K562 (cell line): ENCODE data around the gene SCN8A. TPM values are rescaled to one million over a fixed set of nuclear protein-coding genes. Genes with fewer than 3 reads are reported as not detected.

ENCODE experiments used
- ATAC-seq: fragments of 200-7000 bp; cut with Tn5 transposase; 3 replicates; pipeline ENCODE4 v1.9.1; 2020; ENCODE audit warnings: moderate library complexity
- BruUV-seq: library from RNA; stranded (reverse); fragments of 400-500 nt; replicated peaks from 2 replicates; lab custom pipeline; 2021; lab: Mats Ljungman, UMichigan
- CTCF ChIA-PET: fragments of 300-600 bp; formaldehyde crosslinking; extraction: SDS; loops from one replicate; lab custom pipeline; 2021; ENCODE audit warnings: low intra/inter-chr PET ratio; lab: Yijun Ruan, JAX
- POLR2A ChIA-PET: fragments of 300-600, 350-650 bp; sonication (Branson Sonifier 250); formaldehyde crosslinking; extraction: SDS; loops from one replicate; lab custom pipeline; 2021; ENCODE audit warnings: antibody characterized with exemption, inconsistent platforms; lab: Yijun Ruan, JAX
- DNase-seq, 4 experiments: peaks; one replicate each; pipeline versions ENCODE4 v3.0.0 to v3.0.0-alpha.2; 2011 to 2018; ENCODE audit warnings: low spot score in 3 of 4, mixed read lengths in 3 of 4; ENCODE audit errors: extremely low read depth in 1 of 4
- FAIRE-seq: peaks from 2 replicates; lab custom pipeline; 2011; peaks lifted over from hg19 to GRCh38; lab: Jason Lieb, UNC
- H2AFZ ChIP-seq: 2 replicates; pipeline ENCODE4 v1.6.0; 2011; ENCODE audit warnings: low read depth, low read length, control low read depth, inconsistent platforms
- H3K27ac ChIP-seq: fragments of 200-600 bp; 3 replicates; pipeline ENCODE4 v1.8.0; 2011; ENCODE audit warnings: low read depth, mild to moderate bottlenecking, control low read depth, inconsistent platforms, low read length, moderate library complexity, mixed read lengths; ENCODE audit errors: extremely low read depth
- H3K27me3 ChIP-seq, 2 experiments: fragments of 300-600 bp in 1 of 2; 2 replicates in 1 of 2; 3 replicates in 1 of 2; pipeline versions ENCODE4 v1.6.0 to v1.8.0; 2011; ENCODE audit warnings: inconsistent platforms in 2 of 2, low read length in 2 of 2, mild to moderate bottlenecking in 1 of 2, mixed read lengths in 1 of 2, moderate library complexity in 1 of 2; ENCODE audit not compliant: control insufficient read depth in 2 of 2, insufficient read depth in 2 of 2
- H3K36me3 ChIP-seq: fragments of 300-600 bp; 3 replicates; pipeline ENCODE4 v1.8.0; 2011; ENCODE audit warnings: mild to moderate bottlenecking, low read length, inconsistent platforms; ENCODE audit not compliant: control insufficient read depth, insufficient read depth
- H3K4me1 ChIP-seq, 2 experiments: fragments of 200-600 bp in 1 of 2; replicated peaks in 1 of 2; 2 replicates in 1 of 2; 3 replicates in 1 of 2; pipeline versions ENCODE4 v1.5.1 to v1.8.0; 2011; ENCODE audit warnings: inconsistent platforms in 2 of 2, low read length in 2 of 2, mild to moderate bottlenecking in 1 of 2, mixed read lengths in 1 of 2, moderate library complexity in 1 of 2; ENCODE audit not compliant: control insufficient read depth in 2 of 2, insufficient read depth in 2 of 2
- H3K4me2 ChIP-seq: 2 replicates; pipeline ENCODE4 v1.6.1; 2011; ENCODE audit warnings: low read length, control low read depth, inconsistent platforms, mixed read lengths; ENCODE audit not compliant: insufficient read depth
- H3K4me3 ChIP-seq: fragments of 200-600 bp; sonication (generic), shearing (Covaris generic); 2 replicates; pipeline ENCODE4 v1.5.1; 2016; ENCODE audit warnings: control low read depth, inconsistent platforms
- H3K79me2 ChIP-seq: fragments of 200-600 bp; 3 replicates; pipeline ENCODE4 v1.8.0; 2011; ENCODE audit warnings: low read length, inconsistent platforms; ENCODE audit not compliant: control insufficient read depth, insufficient read depth
- H3K9ac ChIP-seq, 2 experiments: 2 replicates each; pipeline versions ENCODE4 v1.6.0 to v1.6.1; 2011; ENCODE audit warnings: low read depth in 2 of 2, low read length in 2 of 2, control low read depth in 1 of 2, inconsistent platforms in 1 of 2, mild to moderate bottlenecking in 1 of 2, mixed read lengths in 1 of 2; ENCODE audit not compliant: insufficient read depth in 1 of 2
- H3K9me1 ChIP-seq: one replicate; pipeline ENCODE4 v1.6.0; 2011; ENCODE audit warnings: inconsistent platforms, mild to moderate bottlenecking, low read length, moderate library complexity; ENCODE audit not compliant: control insufficient read depth, insufficient read depth
- H3K9me3 ChIP-seq: replicated peaks from 2 replicates; pipeline ENCODE4 v1.5.1; 2011; ENCODE audit warnings: low read depth, low read length, inconsistent platforms; ENCODE audit not compliant: control insufficient read depth, insufficient read depth
- H4K20me1 ChIP-seq: replicated peaks from 2 replicates; pipeline ENCODE4 v1.6.1; 2011; ENCODE audit warnings: low read length, inconsistent platforms, mixed read lengths; ENCODE audit not compliant: control insufficient read depth, insufficient read depth
- CBX1 ChIP-seq: sonication (generic); IDR thresholded peaks from 2 replicates; pipeline ENCODE4 v1.6.1; 2016; ENCODE audit warnings: antibody characterized with exemption, low read depth, mild to moderate bottlenecking
- CHCHD3 ChIP-seq: fragments of 250-450 bp; sonication (Bioruptor Pico); IDR thresholded peaks from 2 replicates; pipeline ENCODE4 v2.1.2; 2022; ENCODE audit warnings: mild to moderate bottlenecking
- HDAC1 ChIP-seq, 2 experiments: fragments of 450-650 bp; IDR thresholded peaks; 2 replicates each; pipeline ENCODE4 v1.6.1; 2016 to 2017; ENCODE audit warnings: inconsistent platforms in 1 of 2, mild to moderate bottlenecking in 1 of 2, moderate library complexity in 1 of 2
- HNRNPUL1 ChIP-seq: fragments of 200-400 bp; formaldehyde crosslinking; IDR thresholded peaks from 2 replicates; pipeline ENCODE4 v1.6.1; 2017; ENCODE audit warnings: low read length
- HSF4 ChIP-seq: fragments of 250-450 bp; sonication (Bioruptor Pico); IDR thresholded peaks from 2 replicates; pipeline ENCODE4 v2.1.2; 2022; ENCODE audit warnings: mild to moderate bottlenecking, moderate library complexity, borderline replicate concordance
- MEF2A ChIP-seq: IDR thresholded peaks from 2 replicates; pipeline ENCODE4 v1.6.1; 2011; ENCODE audit warnings: low read depth, mild to moderate bottlenecking, low read length, moderate library complexity; ENCODE audit not compliant: control insufficient read depth
- NCOA2 ChIP-seq, 2 experiments: fragments of 450-650 bp; IDR thresholded peaks; 2 replicates each; pipeline ENCODE4 v1.6.1; 2018; ENCODE audit warnings: mild to moderate bottlenecking in 2 of 2, moderate library complexity in 1 of 2; ENCODE audit not compliant: partially characterized antibody in 2 of 2
- NCOA4 ChIP-seq: fragments of 450-650 bp; IDR thresholded peaks from 2 replicates; pipeline ENCODE4 v1.6.1; 2018; ENCODE audit warnings: mild to moderate bottlenecking; ENCODE audit not compliant: partially characterized antibody
- NELFE ChIP-seq: IDR thresholded peaks from 2 replicates; pipeline ENCODE4 v1.6.1; 2011; ENCODE audit warnings: mild to moderate bottlenecking; ENCODE audit not compliant: insufficient read depth, insufficient read length
- POLR2B ChIP-seq: fragments of 450-650 bp; IDR thresholded peaks from 2 replicates; pipeline ENCODE4 v1.6.1; 2018; ENCODE audit warnings: low read depth; ENCODE audit not compliant: partially characterized antibody
- POLR2G ChIP-seq: fragments of 200-400 bp; formaldehyde crosslinking; IDR thresholded peaks from 2 replicates; pipeline ENCODE4 v1.6.1; 2017; ENCODE audit warnings: low read depth, mild to moderate bottlenecking, antibody characterized with exemption, low read length, moderate library complexity
- SAP30 ChIP-seq: fragments of 200-600 bp; sonication (generic); IDR thresholded peaks from 2 replicates; pipeline ENCODE4 v1.6.1; 2012; ENCODE audit warnings: borderline replicate concordance, low read depth, mild to moderate bottlenecking, moderate library complexity, low read length, control low read depth, inconsistent platforms; ENCODE audit not compliant: insufficient read depth, poor library complexity, severe bottlenecking
- TCFL5 ChIP-seq: fragments of 250-450 bp; sonication (Bioruptor Pico); conservative IDR thresholded peaks from 2 replicates; pipeline ENCODE4 v1.6.1; 2021; ENCODE audit warnings: mild to moderate bottlenecking, moderate library complexity, matching md5 sums
- ZNF436 ChIP-seq: fragments of 250-450, 450-650 bp; sonication (Bioruptor Pico); formaldehyde crosslinking; IDR thresholded peaks from 2 replicates; pipeline ENCODE4 v1.7.0; 2020; ENCODE audit warnings: mild to moderate bottlenecking
- WGBS: fragments of 100-300 bp; shearing (Covaris generic); methylation state at CpG from one replicate; pipeline ENCODE4 v1.1.6; 2016; ENCODE audit warnings: low coverage, mixed read lengths; ENCODE audit not compliant: insufficient coverage; ENCODE audit errors: missing lambda C conversion rate; 5-methylcytosine and 5-hydroxymethylcytosine counted together
- in situ Hi-C: fragments of 300-500 bp; cut with MboI; formaldehyde crosslinking; loops from 4 replicates; pipeline ENCODE4 v1.15.0; 2018; ENCODE audit warnings: inconsistent platforms, mixed read lengths
- intact Hi-C: fragments of 100-400 bp; cut with micrococcal nuclease; formaldehyde crosslinking; loops from 2 replicates; pipeline ENCODE4 v1.14.2; 2022
- polyA plus RNA-seq, 8 experiments: library from polyadenylated mRNA; depleted of rRNA in 4 of 8; stranded (reverse) in 5 of 8; unstranded in 3 of 8; fragments of >200 nt; fragmentation: Nextera tagmentation in 2 of 8; fragmentation: Illumina TruSeq in 1 of 8; extraction: Ambion mirVana in 2 of 8; extraction: Trizol in 1 of 8; gene quantifications; 2 replicates each; pipeline versions ENCODE4 v1.2.1 to v1.2.3, GENCODE V29; 2011 to 2014; ENCODE audit warnings: inconsistent platforms in 1 of 8, missing spikeins in 1 of 8
- total RNA-seq, 7 experiments: library from RNA; depleted of rRNA in 6 of 7; stranded (reverse); fragments of >200 nt in 6 of 7; fragmentation: Illumina TruSeq in 2 of 7; extraction: Trizol in 2 of 7; gene quantifications; 2 replicates each; pipeline versions ENCODE4 v1.2.1 to v1.2.3, GENCODE V29; 2011 to 2021; ENCODE audit warnings: low replicate concordance in 1 of 7
- TF ChIP-seq, protein P1 (sequence below): fragments of 250-450 bp; sonication (Bioruptor Pico); IDR thresholded peaks from 2 replicates; pipeline ENCODE4 v1.9.0; 2021; ENCODE audit warnings: mild to moderate bottlenecking
- TF ChIP-seq, protein P2 (sequence below): fragments of 450-650 bp; formaldehyde crosslinking; IDR thresholded peaks from 2 replicates; pipeline ENCODE4 v1.4.0; 2020; ENCODE audit warnings: mild to moderate bottlenecking, moderate library complexity
- TF ChIP-seq, protein P3 (sequence below): fragments of 250-450 bp; sonication (Bioruptor Pico); IDR thresholded peaks from 2 replicates; pipeline ENCODE4 v1.8.0; 2022; ENCODE audit warnings: inconsistent platforms

SCN8A gene
- total and polyA plus RNA-seq, 9 of the 15 experiments (the other 6 are each of a cell fraction or from before 2014, with no cell fraction given), result 0.03 to 0.29 (median 0.15) TPM; not detected in 1

DNA sequence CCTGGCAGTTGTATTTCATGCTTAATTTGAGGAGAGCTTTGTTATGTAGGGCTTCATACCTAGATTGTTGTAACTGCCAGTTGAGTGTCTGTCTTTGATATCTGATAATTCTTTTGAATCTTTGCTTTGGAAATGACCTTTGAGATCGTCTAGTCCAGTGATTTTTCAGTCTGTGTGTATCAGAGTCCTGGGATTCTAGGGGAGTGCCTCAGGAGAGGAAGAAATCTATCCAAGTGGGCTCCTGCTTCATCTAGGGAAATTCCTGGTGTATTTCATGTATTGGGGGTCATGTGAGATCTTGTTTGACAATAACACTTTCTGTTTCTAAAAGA, 158.9 kb downstream of the SCN8A start (continued):
- no peak for TF ChIP-seq NCOA2 (IDR thresholded peaks at IDR 0.05; ENCODE audit: partially characterized antibody in 2 of 2)
- no peak for TF ChIP-seq CBX1
- TF ChIP-seq TCFL5 (CRISPR knock-in tag), result no peak
- TF ChIP-seq, protein P1, sequence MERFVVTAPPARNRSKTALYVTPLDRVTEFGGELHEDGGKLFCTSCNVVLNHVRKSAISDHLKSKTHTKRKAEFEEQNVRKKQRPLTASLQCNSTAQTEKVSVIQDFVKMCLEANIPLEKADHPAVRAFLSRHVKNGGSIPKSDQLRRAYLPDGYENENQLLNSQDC, result no peak
- TF ChIP-seq MEF2A, result no peak
- TF ChIP-seq POLR2G, result no peak
- no peak for TF ChIP-seq POLR2B

DNA sequence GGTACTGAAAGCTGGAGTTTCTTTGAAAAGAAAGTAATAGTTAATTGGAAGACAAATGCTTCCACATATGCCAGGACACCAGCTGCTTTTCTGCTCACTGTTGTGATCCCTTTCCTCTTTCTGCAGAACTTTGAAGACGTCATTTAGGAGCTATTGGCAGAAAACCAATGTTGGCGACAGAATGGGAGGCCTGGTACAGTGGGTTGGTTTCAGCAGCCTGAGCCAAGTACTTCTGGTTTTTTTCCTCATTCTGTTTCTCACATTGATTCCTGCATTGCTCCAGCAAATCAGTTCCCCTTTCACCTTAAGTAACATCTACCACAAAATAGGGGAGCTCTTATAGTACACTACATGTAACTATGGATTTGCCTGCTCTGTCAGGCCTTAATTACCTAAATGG, 160.6 kb downstream of the SCN8A start:
- no peak overlapping the region for H3K4me2 ChIP-seq
- no peak for DNase-seq
- no peak overlapping the region for H2AFZ ChIP-seq
- CTCF ChIA-PET, result no interaction called here
- no peaks in the 10 kb centered on the region for H3K79me2 ChIP-seq
- in situ Hi-C loops, result no loop called here
- intact Hi-C loops, result no loop called here
- POLR2A ChIA-PET, result no interaction called here
- no peak overlapping the region for H3K9ac ChIP-seq
- no TSS peak for BruUV-seq
- H4K20me1 ChIP-seq, result no peaks in the 10 kb centered on the region
- WGBS, result 0% methylated on average over 2 of the region's 2 CpGs
- TF ChIP-seq NCOA4 (no peak), HNRNPUL1 (no peak), SAP30 (no peak), CHCHD3 (CRISPR knock-in tag) (no peak), HDAC1 (IDR thresholded peaks at IDR 0.05) (no peak), HSF4 (CRISPR knock-in tag) (no peak), ZNF436 (CRISPR knock-in tag) (no peak), NELFE (no peak)
- TF ChIP-seq, protein P2, sequence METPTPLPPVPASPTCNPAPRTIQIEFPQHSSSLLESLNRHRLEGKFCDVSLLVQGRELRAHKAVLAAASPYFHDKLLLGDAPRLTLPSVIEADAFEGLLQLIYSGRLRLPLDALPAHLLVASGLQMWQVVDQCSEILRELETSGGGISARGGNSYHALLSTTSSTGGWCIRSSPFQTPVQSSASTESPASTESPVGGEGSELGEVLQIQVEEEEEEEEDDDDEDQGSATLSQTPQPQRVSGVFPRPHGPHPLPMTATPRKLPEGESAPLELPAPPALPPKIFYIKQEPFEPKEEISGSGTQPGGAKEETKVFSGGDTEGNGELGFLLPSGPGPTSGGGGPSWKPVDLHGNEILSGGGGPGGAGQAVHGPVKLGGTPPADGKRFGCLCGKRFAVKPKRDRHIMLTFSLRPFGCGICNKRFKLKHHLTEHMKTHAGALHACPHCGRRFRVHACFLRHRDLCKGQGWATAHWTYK (CRISPR knock-in tag), result no peak
- TF ChIP-seq, protein P3, sequence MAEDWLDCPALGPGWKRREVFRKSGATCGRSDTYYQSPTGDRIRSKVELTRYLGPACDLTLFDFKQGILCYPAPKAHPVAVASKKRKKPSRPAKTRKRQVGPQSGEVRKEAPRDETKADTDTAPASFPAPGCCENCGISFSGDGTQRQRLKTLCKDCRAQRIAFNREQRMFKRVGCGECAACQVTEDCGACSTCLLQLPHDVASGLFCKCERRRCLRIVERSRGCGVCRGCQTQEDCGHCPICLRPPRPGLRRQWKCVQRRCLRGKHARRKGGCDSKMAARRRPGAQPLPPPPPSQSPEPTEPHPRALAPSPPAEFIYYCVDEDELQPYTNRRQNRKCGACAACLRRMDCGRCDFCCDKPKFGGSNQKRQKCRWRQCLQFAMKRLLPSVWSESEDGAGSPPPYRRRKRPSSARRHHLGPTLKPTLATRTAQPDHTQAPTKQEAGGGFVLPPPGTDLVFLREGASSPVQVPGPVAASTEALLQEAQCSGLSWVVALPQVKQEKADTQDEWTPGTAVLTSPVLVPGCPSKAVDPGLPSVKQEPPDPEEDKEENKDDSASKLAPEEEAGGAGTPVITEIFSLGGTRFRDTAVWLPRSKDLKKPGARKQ (CRISPR knock-in tag), result no peak
- TF ChIP-seq, all 486 proteins: peak for 0
- no peak overlapping the region for H3K4me3 ChIP-seq
- H3K4me1 ChIP-seq, result no peaks in the 10 kb centered on the region
- H3K27ac ChIP-seq, result no peak overlapping the region
- no peaks in the 10 kb centered on the region for H3K9me1 ChIP-seq
- H3K36me3 ChIP-seq, result no peaks in the 10 kb centered on the region
- ATAC-seq (no peak), FAIRE-seq (no peak)
- H3K9me3 ChIP-seq, result no peaks in the 10 kb centered on the region
- no peaks in the 10 kb centered on the region; a peak in 1 of 5 replicates for H3K27me3 ChIP-seq
